ENCODE data around the gene ME1. TPM values are rescaled to one million over a fixed set of nuclear protein-coding genes. Genes with fewer than 3 reads are reported as not detected.

The ME1 gene
- total RNA-seq, 4 donors from 2014 or later, result 20.4 to 58.6 (median 27.2) TPM

DNA sequence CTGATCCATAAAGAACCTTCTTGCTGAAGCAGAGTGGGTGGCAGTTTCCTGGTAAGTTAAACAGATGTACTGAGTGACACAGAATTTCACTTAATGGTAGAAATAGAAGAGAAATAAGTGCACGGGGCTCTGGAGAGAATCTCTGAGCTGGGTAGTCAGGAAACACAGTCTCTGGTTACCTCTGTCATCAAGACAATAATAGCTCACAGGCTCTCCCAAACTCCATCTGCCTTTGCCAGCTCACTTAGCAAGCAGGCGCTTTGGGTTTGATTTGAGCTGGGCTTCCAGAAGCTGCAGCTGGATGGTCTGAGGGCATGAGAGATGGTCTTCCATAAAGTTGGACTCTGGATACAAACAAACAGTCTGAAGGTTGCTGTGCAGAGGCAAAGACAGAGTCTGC, 41.9 kb upstream of the ME1 start:
- Histone ChIP-seq H3K4me1 (no peaks in the 10 kb centered on the region), H3K4me3 (no peak overlapping the region), H3K36me3 (no peaks in the 10 kb centered on the region), H3K27me3 (peaks cover 0 to 7% (median 0%) of the 10 kb centered on the region in 4 donors), H3K27ac (no peak overlapping the region), H3K9me3 (no peaks in the 10 kb centered on the region)
- TF ChIP-seq POLR2A (IDR thresholded peaks at IDR 0.05), result no peak
- TF ChIP-seq, protein P1, sequence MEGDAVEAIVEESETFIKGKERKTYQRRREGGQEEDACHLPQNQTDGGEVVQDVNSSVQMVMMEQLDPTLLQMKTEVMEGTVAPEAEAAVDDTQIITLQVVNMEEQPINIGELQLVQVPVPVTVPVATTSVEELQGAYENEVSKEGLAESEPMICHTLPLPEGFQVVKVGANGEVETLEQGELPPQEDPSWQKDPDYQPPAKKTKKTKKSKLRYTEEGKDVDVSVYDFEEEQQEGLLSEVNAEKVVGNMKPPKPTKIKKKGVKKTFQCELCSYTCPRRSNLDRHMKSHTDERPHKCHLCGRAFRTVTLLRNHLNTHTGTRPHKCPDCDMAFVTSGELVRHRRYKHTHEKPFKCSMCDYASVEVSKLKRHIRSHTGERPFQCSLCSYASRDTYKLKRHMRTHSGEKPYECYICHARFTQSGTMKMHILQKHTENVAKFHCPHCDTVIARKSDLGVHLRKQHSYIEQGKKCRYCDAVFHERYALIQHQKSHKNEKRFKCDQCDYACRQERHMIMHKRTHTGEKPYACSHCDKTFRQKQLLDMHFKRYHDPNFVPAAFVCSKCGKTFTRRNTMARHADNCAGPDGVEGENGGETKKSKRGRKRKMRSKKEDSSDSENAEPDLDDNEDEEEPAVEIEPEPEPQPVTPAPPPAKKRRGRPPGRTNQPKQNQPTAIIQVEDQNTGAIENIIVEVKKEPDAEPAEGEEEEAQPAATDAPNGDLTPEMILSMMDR (IDR thresholded peaks at IDR 0.05), result no peak
- DNase-seq, result no peak
- WGBS, 2 donors, result 79 to 83% methylated on average over 2 of the region's 2 CpGs
- intact Hi-C loops (cut with DNase I), result no loop called here

DNA sequence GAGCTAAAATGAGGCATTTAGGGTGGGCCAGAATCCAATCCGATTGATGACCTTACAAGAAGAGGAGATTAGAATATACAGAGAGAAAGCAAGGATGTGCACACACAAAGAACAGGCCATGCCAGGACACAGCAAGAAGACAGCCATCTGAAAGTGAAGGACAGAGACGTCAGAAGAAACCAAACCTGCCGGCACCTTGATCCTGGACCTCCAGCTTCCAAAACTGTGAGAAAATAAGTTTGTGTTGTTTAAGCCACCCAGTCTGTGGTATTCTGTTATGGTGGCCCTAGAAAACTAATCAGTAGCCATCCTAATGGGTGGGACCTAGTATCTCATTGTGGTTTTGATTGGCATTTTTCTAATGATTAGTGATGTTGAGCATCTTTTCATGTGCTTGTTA, 39.7 kb upstream of the ME1 start:
- H3K4me3 ChIP-seq, result no peak overlapping the region
- TF ChIP-seq POLR2A (IDR thresholded peaks at IDR 0.05), result no peak
- TF ChIP-seq, protein P1 (IDR thresholded peaks at IDR 0.05), result no peak
- DNase-seq, result no peak
- intact Hi-C loops (cut with DNase I), result no loop called here
- no peak overlapping the region for H3K27ac ChIP-seq
- no peaks in the 10 kb centered on the region for H3K36me3 ChIP-seq
- 85 to 89% methylated on average over 3 of the region's 3 CpGs for WGBS, 2 donors
- no peaks in the 10 kb centered on the region for H3K9me3 ChIP-seq
- H3K27me3 ChIP-seq, result peaks cover 0 to 7% (median 0%) of the 10 kb centered on the region in 4 donors
- H3K4me1 ChIP-seq, result no peaks in the 10 kb centered on the region

DNA sequence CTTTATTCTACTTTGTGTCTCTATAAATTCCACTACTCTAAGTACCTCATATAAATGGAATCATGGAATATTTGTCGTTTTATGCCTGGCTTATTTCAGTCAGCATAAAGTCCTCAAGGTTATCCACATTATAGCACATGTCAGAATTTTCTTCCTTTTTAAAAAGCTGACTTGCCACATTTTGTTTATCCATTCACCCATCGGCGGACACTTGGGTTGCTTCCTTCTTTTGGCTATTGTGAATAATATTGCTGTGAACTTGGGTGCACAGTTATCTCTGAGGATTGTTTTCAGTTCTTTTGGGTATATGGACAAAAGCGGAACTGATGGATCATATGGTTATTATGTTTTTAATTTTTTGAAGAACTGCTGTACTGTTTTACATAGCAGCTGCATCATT, 39.1 kb upstream of the ME1 start:
- H3K9me3 ChIP-seq, result no peaks in the 10 kb centered on the region
- H3K27me3 ChIP-seq, result peaks cover 0 to 7% (median 0%) of the 10 kb centered on the region in 4 donors
- TF ChIP-seq, protein P1 (IDR thresholded peaks at IDR 0.05), result no peak
- TF ChIP-seq POLR2A (IDR thresholded peaks at IDR 0.05), result no peak
- H3K27ac ChIP-seq, result no peak overlapping the region
- no peaks in the 10 kb centered on the region for H3K4me1 ChIP-seq
- no peaks in the 10 kb centered on the region for H3K36me3 ChIP-seq
- 75 to 82% methylated on average over 4 of the region's 4 CpGs for WGBS, 2 donors
- DNase-seq, result no peak
- intact Hi-C loops (cut with DNase I), result no loop called here
- H3K4me3 ChIP-seq, result no peak overlapping the region

DNA sequence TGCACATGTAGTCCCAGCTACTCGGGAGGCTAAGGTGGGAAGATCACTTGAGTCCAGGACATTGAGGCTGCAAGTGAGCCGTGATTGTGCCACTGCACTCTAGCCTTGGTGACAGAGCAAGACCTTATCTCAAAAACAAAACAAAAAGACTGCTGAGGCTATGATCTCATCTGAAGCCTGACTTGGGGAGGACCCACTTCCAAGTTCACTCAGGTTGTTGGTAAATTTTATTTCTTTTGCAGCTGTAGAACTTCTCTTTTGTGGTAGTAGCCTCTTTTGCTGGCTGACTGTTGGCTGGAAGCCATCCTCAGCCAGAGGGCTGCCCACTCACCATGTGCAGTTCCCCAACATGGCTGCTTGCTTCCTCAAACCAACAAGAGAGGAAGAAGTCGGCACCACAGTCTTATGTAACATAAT, 36.8 kb upstream of the ME1 start:
- peak overlapping the region in 2 of 4 donors; percentile 13 to 29 for H3K27ac ChIP-seq
- DNase-seq, result no peak

DNA sequence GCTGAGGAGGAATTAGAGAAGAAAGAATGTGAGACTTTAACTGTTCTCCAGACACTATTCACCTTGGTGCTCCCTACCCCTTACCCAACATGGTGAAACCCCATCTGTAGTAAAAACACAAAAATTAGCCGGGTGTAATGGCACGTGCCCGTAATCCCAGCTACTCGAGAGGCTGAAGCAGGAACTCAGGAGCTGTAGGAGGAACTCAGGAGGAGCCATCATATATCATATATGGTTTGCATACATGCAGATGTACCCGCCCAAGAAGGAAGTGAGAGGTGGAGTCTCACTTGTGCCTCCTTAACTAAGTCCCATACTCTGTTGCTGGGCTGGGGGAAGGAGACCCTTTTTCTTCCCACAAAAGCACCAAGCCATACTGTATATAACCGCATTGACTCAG, 35.5 kb upstream of the ME1 start:
- Histone ChIP-seq H3K4me3 (no peak overlapping the region), H3K27ac (no peak overlapping the region), H3K9me3 (no peaks in the 10 kb centered on the region), H3K36me3 (no peaks in the 10 kb centered on the region), H3K4me1 (peaks cover 0 to 7% (median 0%) of the 10 kb centered on the region in 3 donors), H3K27me3 (no peaks in the 10 kb centered on the region)
- no peak for TF ChIP-seq POLR2A (IDR thresholded peaks at IDR 0.05)
- TF ChIP-seq, protein P1 (IDR thresholded peaks at IDR 0.05), result no peak
- 67 to 71% methylated on average over 6 of the region's 6 CpGs for WGBS, 2 donors
- DNase-seq, result no peak
- intact Hi-C loops (cut with DNase I), result no loop called here

More for the DNA sequence above, 36.8 kb upstream of the ME1 start:
- intact Hi-C loops (cut with DNase I), result no loop called here
- 52 to 77% methylated on average over 2 to 3 of the region's 3 CpGs for WGBS, 2 donors
- TF ChIP-seq, protein P1 (IDR thresholded peaks at IDR 0.05), result no peak
- Histone ChIP-seq H3K4me3 (no peak overlapping the region), H3K9me3 (no peaks in the 10 kb centered on the region), H3K36me3 (no peaks in the 10 kb centered on the region), H3K27me3 (no peaks in the 10 kb centered on the region), H3K4me1 (peaks cover 0 to 7% (median 0%) of the 10 kb centered on the region in 3 donors)

All from esophagus squamous epithelium (tissue), 5 donors.